Measurements from ENCODE around the gene ATP6V1C2.
"Not testable (repeated sequence)": the region's sequence is repeated elsewhere in the genome, so short reads cannot be mapped to it uniquely, and the experiment has no call there.

ATP6V1C2 gene

GRCh38 chr2:10778724-10779115 is 57.3 kb downstream of the ATP6V1C2 start:
- TF ChIP-seq, protein P1, sequence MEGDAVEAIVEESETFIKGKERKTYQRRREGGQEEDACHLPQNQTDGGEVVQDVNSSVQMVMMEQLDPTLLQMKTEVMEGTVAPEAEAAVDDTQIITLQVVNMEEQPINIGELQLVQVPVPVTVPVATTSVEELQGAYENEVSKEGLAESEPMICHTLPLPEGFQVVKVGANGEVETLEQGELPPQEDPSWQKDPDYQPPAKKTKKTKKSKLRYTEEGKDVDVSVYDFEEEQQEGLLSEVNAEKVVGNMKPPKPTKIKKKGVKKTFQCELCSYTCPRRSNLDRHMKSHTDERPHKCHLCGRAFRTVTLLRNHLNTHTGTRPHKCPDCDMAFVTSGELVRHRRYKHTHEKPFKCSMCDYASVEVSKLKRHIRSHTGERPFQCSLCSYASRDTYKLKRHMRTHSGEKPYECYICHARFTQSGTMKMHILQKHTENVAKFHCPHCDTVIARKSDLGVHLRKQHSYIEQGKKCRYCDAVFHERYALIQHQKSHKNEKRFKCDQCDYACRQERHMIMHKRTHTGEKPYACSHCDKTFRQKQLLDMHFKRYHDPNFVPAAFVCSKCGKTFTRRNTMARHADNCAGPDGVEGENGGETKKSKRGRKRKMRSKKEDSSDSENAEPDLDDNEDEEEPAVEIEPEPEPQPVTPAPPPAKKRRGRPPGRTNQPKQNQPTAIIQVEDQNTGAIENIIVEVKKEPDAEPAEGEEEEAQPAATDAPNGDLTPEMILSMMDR (IDR thresholded peaks at IDR 0.05; ENCODE audit: low read depth, low read length): no peak
- DNase-seq (ENCODE audit: extremely low read depth, low read depth): no peak

DNA sequence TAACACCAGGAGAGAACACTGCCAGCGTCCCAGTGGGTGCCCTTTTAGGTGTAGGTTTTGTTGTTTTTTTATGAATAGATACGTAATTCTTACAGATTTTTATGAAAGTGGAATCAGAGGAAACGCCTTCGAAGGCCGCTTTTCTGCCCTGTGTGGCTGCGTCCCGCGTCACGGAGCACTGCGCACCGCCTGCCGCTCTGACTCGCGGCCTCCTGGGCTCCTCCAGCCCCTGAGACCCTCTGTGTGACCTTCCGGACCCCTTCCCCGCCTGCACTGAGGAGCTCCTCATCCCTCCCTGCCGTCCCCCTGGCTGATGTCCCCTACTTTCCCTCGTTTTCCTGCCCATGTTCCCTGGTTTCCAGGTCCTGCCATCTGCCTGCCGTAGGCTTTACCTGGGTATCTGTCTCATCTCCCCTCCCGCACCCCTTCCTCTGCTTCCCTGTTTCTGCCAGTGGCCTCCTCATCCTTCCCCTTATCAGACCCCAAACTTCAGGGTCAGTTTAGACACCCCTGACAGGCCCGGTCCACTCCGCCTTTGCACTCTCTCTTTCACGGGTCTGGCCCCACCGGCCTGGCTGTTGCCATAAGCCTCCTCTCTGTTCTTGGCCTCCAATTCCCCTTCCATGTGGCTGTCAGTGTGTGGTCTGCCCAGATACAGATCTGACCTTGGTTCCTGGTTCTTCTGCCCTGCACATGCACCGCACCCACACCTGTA is 58.5 kb downstream of the ATP6V1C2 start:
- no peak for DNase-seq (ENCODE audit: extremely low read depth, low read depth)
- TF ChIP-seq, protein P1 (IDR thresholded peaks at IDR 0.05; ENCODE audit: low read depth, low read length): no peak

DNA sequence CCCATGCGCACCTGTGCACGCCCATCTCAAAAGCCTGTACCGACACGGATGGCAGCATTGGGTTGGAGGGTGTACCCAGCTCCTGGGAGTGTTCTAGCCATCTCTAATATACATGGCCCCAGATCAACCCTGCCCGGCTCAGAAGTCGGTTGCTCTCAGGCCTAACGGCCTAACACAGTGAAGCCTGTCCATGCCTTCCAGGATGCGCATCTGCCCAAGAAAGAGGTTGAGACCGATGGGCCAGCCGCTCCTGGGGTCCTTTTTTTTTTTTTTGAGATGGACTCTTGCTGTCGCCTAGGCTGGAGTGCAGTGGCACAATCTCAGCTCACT is 59.0 kb downstream of the ATP6V1C2 start:
- no peak for DNase-seq (ENCODE audit: extremely low read depth, low read depth)
- TF ChIP-seq, protein P1 (IDR thresholded peaks at IDR 0.05; ENCODE audit: low read depth, low read length): no peak

DNA sequence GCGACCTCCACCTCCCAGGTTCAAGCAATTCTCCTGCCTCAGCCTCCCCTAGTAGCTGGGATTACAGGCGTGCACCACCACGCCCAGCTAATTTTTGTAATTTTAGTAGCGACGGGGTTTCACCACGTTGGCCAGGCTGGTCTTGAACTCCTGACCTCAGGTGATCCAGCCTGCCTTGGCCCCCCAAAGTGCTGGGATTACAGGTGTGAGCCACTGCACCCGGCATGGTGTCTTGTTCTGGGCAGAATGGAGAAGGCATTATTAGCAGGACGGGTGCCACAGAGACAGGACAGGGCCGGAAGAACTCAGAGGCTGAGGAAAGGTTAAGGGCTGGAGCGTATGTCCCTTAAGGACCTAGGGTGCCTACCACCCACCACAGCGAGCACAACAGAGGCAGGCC is 59.4 kb downstream of the ATP6V1C2 start:
- DNase-seq (ENCODE audit: extremely low read depth, low read depth): not testable (repeated sequence)

GRCh38 chr2:10781746-10782145 is 60.3 kb downstream of the ATP6V1C2 start:
- TF ChIP-seq, protein P1 (IDR thresholded peaks at IDR 0.05; ENCODE audit: low read depth, low read length): no peak
- no peak for DNase-seq (ENCODE audit: extremely low read depth, low read depth)

DNA sequence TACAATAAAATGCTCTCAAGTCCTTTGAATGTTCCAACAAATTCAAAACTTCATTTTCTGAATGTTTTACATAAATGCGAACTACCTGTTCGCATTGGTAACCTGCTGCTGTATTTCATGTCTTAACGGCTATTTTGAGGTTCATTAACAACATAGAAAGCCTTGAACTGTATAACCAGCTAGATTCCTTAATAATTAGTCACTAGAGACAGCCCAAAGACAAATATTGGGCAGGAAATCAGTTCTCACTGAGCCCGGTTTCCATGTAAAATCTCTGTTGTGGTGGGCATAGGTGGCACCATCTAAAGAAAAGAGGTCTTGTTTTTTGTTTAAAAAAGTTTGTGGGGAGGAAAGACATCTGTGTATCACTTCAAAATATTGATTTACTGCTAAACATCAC is 62.0 kb downstream of the ATP6V1C2 start:
- DNase-seq (ENCODE audit: extremely low read depth, low read depth): no peak
- TF ChIP-seq, protein P1 (IDR thresholded peaks at IDR 0.05; ENCODE audit: low read depth, low read length): no peak

DNA sequence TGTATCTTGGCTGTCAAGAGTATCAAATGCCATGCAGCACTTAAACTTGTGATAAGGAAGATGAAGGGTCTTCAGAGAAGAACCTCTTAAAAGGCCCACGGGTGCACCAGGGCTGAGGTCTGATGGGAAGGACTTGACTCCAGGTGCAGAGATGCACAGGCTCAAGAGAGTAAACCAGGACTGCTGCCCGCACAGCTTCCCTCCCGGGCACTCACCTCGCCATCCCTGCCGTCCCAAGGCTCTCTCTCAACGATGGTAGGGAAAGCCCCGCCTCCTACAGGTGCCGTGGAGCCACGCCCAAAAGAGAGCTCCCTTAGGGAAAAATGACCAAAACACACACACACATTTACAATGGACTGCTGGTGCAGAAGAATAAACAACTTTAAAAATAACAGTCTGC is 63.3 kb downstream of the ATP6V1C2 start:
- DNase-seq (ENCODE audit: extremely low read depth, low read depth): no peak
- TF ChIP-seq, protein P1 (IDR thresholded peaks at IDR 0.05; ENCODE audit: low read depth, low read length): no peak

- no peak for DNase-seq (ENCODE audit: extremely low read depth, low read depth)
- TF ChIP-seq, protein P1 (IDR thresholded peaks at IDR 0.05; ENCODE audit: low read depth, low read length): no peak
These were observed 63.8 kb downstream of the ATP6V1C2 start for GRCh38 chr2:10785260-10785659.
